ENCODE results near the gene LRRC1. TPM values are rescaled to one million over a fixed set of nuclear protein-coding genes. Genes with fewer than 3 reads are reported as not detected.

The LRRC1 gene
- total RNA-seq, 4 donors from 2014 or later, result 39.0 to 62.5 (median 52.2) TPM

- no peak for DNase-seq (ENCODE audit: low spot score in 2 of 2)
- no peak overlapping the region for H3K4me3 ChIP-seq (ENCODE audit: low read depth, poor library complexity, severe bottlenecking)
- no peak for TF ChIP-seq CTCF (IDR thresholded peaks at IDR 0.05)
- TF ChIP-seq POLR2A (IDR thresholded peaks at IDR 0.05), result no peak
- intact Hi-C loops (cut with DNase I; ENCODE audit: low total_unique reads), result no loop called here
- 85 to 88% methylated on average over 1 of the region's 1 CpG for WGBS, 2 donors
Measured at GRCh38 chr6:53912661-53913060, 117.9 kb downstream of the LRRC1 start.

GRCh38 chr6:53913286-53913685 lies 118.5 kb downstream of the LRRC1 start:
- no peak for DNase-seq (ENCODE audit: low spot score in 2 of 2)
- H3K4me3 ChIP-seq (ENCODE audit: low read depth, poor library complexity, severe bottlenecking), result no peak overlapping the region
- TF ChIP-seq POLR2A (IDR thresholded peaks at IDR 0.05), result no peak
- no peak for TF ChIP-seq CTCF (IDR thresholded peaks at IDR 0.05)
- intact Hi-C loops (cut with DNase I; ENCODE audit: low total_unique reads), result no loop called here
- WGBS, 2 donors, result 96% methylated on average over 1 of the region's 1 CpG

GRCh38 chr6:53915026-53915691 lies 120.4 kb downstream of the LRRC1 start:
- intact Hi-C loops (cut with DNase I; ENCODE audit: low total_unique reads), result no loop called here
- WGBS, 2 donors, result 95 to 98% methylated on average over 5 of the region's 5 CpGs
- TF ChIP-seq CTCF (IDR thresholded peaks at IDR 0.05) (no peak), POLR2A (IDR thresholded peaks at IDR 0.05) (no peak)
- no peak overlapping the region for H3K4me3 ChIP-seq (ENCODE audit: low read depth, poor library complexity, severe bottlenecking)
- DNase-seq (ENCODE audit: low spot score in 2 of 2), result no peak

GRCh38 chr6:53916804-53917463 lies 122.1 kb downstream of the LRRC1 start:
- WGBS, 2 donors, result 80 to 84% methylated on average over 3 of the region's 3 CpGs

GRCh38 chr6:53917464-53917842 lies 122.6 kb downstream of the LRRC1 start:
- no peak for DNase-seq (ENCODE audit: low spot score in 2 of 2)
- intact Hi-C loops (cut with DNase I; ENCODE audit: low total_unique reads), result no loop called here
- no peak overlapping the region for H3K4me3 ChIP-seq (ENCODE audit: low read depth, poor library complexity, severe bottlenecking)
- TF ChIP-seq POLR2A (IDR thresholded peaks at IDR 0.05), result no peak
- TF ChIP-seq CTCF (IDR thresholded peaks at IDR 0.05), result no peak
- 24 to 31% methylated on average over 1 of the region's 1 CpG for WGBS, 2 donors

More at GRCh38 chr6:53916804-53917463, 122.1 kb downstream of the LRRC1 start:
- intact Hi-C loops (cut with DNase I; ENCODE audit: low total_unique reads), result no loop called here
- no peak for DNase-seq (ENCODE audit: low spot score in 2 of 2)
- no peak overlapping the region for H3K4me3 ChIP-seq (ENCODE audit: low read depth, poor library complexity, severe bottlenecking)
- TF ChIP-seq POLR2A (IDR thresholded peaks at IDR 0.05) (no peak), CTCF (IDR thresholded peaks at IDR 0.05) (no peak)
